NCI-H2081 treated with DMSO at 0.1 percent for 48 hours (cell line): ENCODE data around the gene KDSR.
"Not testable (repeated sequence)": the region's sequence is repeated elsewhere in the genome, so short reads cannot be mapped to it uniquely, and the experiment has no call there.

ENCODE experiments used
- DNase-seq: peaks from one replicate; lab custom pipeline; 2025; lab: John Stamatoyannopoulos, UW

The KDSR gene

GRCh38 chr18:63365876-63366212, 1.2 kb downstream of the KDSR start:
- DNase-seq: no peak

GRCh38 chr18:63363951-63364350, 3.1 kb downstream of the KDSR start:
- DNase-seq: no peak

- DNase-seq: not testable (repeated sequence)
Observed at GRCh38 chr18:63363420-63363819, 3.6 kb downstream of the KDSR start.

- no peak for DNase-seq
Observed at GRCh38 chr18:63356272-63356896, 10.6 kb downstream of the KDSR start.

GRCh38 chr18:63350230-63350629, 16.8 kb downstream of the KDSR start:
- no peak for DNase-seq

- DNase-seq: no peak
Observed at GRCh38 chr18:63348508-63349136, 18.4 kb downstream of the KDSR start.

GRCh38 chr18:63346480-63347183, 20.4 kb downstream of the KDSR start:
- no peak for DNase-seq

GRCh38 chr18:63346031-63346430, 21.0 kb downstream of the KDSR start:
- no peak for DNase-seq

GRCh38 chr18:63344918-63345317, 22.1 kb downstream of the KDSR start:
- DNase-seq: no peak

- DNase-seq: no peak
Observed at GRCh38 chr18:63344263-63344662, 22.7 kb downstream of the KDSR start.

- no peak for DNase-seq
Observed at GRCh38 chr18:63342206-63342605, 24.8 kb downstream of the KDSR start.

- no peak for DNase-seq
Observed at GRCh38 chr18:63339920-63340484, 27.0 kb downstream of the KDSR start.

GRCh38 chr18:63336366-63337099, 30.5 kb downstream of the KDSR start:
- no peak for DNase-seq

GRCh38 chr18:63331105-63331504, 35.9 kb downstream of the KDSR start:
- no peak for DNase-seq

- no peak for DNase-seq
Observed at GRCh38 chr18:63329431-63330145, 37.4 kb downstream of the KDSR start.

GRCh38 chr18:63326011-63326410, 41.0 kb downstream of the KDSR start:
- DNase-seq: no peak

GRCh38 chr18:63325086-63325686, 41.8 kb downstream of the KDSR start:
- no peak for DNase-seq

- peak; percentile 35 for DNase-seq
Observed at GRCh38 chr18:63322908-63323634, 43.9 kb downstream of the KDSR start.

GRCh38 chr18:63322206-63322605, 44.8 kb downstream of the KDSR start:
- no peak for DNase-seq

- no peak for DNase-seq
Observed at GRCh38 chr18:63321291-63321690, 45.7 kb downstream of the KDSR start.

GRCh38 chr18:63320975-63321265, 46.1 kb downstream of the KDSR start:
- no peak for DNase-seq
